ENCODE results near the gene PIGX. TPM values are rescaled to one million over a fixed set of nuclear protein-coding genes. Genes with fewer than 3 reads are reported as not detected.

Gene PIGX
- total and polyA plus RNA-seq, 4 donors = 5.1 to 10.0 (median 6.6) TPM

- H3K27me3 ChIP-seq (ENCODE audit: control insufficient read depth in 4 of 4, insufficient read depth in 4 of 4, low read length in 3 of 4) = no peaks in the 10 kb centered on the region
- WGBS = 37% methylated on average over 24 of the region's 24 CpGs
- no peak overlapping the region for H3K9ac ChIP-seq (ENCODE audit: low read depth in 1 of 2, low read length in 2 of 2)
- H3K36me3 ChIP-seq (ENCODE audit: control insufficient read depth in 4 of 4, insufficient read depth in 3 of 4, low read depth in 1 of 4, low read length in 3 of 4) = no peaks in the 10 kb centered on the region
- no peaks in the 10 kb centered on the region for H3K9me3 ChIP-seq (ENCODE audit: control insufficient read depth in 4 of 4, low read length in 3 of 4)
- peaks cover 0 to 7% (median 1%) of the 10 kb centered on the region in 4 donors for H3K4me1 ChIP-seq (ENCODE audit: control insufficient read depth in 4 of 4, insufficient read depth in 4 of 4, low read length in 3 of 4)
- DNase-seq (ENCODE audit: low spot score) = peak; percentile 71
- no peak overlapping the region for H3K4me3 ChIP-seq (ENCODE audit: low read depth in 1 of 3, low read length in 3 of 3)
- H3K27ac ChIP-seq (ENCODE audit: low read depth in 1 of 2, low read length in 2 of 2) = no peak overlapping the region
- TF ChIP-seq FOXA2 (IDR thresholded peaks at IDR 0.05) (no peak), RAD21 (IDR thresholded peaks at IDR 0.05) (peak; percentile 89 to 92), FOXA1 (IDR thresholded peaks at IDR 0.05) (no peak)
- TF ChIP-seq, protein P1, sequence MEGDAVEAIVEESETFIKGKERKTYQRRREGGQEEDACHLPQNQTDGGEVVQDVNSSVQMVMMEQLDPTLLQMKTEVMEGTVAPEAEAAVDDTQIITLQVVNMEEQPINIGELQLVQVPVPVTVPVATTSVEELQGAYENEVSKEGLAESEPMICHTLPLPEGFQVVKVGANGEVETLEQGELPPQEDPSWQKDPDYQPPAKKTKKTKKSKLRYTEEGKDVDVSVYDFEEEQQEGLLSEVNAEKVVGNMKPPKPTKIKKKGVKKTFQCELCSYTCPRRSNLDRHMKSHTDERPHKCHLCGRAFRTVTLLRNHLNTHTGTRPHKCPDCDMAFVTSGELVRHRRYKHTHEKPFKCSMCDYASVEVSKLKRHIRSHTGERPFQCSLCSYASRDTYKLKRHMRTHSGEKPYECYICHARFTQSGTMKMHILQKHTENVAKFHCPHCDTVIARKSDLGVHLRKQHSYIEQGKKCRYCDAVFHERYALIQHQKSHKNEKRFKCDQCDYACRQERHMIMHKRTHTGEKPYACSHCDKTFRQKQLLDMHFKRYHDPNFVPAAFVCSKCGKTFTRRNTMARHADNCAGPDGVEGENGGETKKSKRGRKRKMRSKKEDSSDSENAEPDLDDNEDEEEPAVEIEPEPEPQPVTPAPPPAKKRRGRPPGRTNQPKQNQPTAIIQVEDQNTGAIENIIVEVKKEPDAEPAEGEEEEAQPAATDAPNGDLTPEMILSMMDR (IDR thresholded peaks at IDR 0.05; ENCODE audit: low read depth, low read length, missing input control) = peak; percentile 94
Measured at GRCh38 chr3:196684548-196685407, 27.4 kb upstream of the PIGX start.

DNA sequence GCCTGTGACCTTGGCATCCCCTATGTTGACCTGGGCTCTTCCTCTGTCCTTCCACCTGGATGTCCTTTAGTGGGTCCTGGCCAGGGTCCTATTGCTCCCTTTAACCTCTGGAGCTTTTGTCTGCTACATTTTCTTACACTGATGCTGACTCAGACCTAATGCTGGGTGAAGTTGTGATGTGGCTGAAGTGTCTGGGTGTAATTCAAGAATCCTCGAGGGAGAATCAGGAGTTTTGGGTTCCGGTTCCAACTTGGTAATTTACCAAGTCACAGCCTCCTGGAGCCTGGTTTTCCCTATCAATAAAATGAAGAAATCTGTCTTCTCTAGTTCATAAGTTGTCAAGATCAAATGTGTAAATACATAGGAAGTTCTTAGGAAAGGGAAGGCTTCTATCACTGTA, 25.7 kb upstream of the PIGX start:
- H3K4me1 ChIP-seq (ENCODE audit: control insufficient read depth in 4 of 4, insufficient read depth in 4 of 4, low read length in 3 of 4) = peaks cover 0 to 7% (median 1%) of the 10 kb centered on the region in 4 donors
- TF ChIP-seq MAX (IDR thresholded peaks at IDR 0.05) = no peak
- TF ChIP-seq ZBTB33 (IDR thresholded peaks at IDR 0.05) = no peak
- no peak for TF ChIP-seq EGR1 (IDR thresholded peaks at IDR 0.05; ENCODE audit: low read depth in 2 of 2)
- no peaks in the 10 kb centered on the region for H3K27me3 ChIP-seq (ENCODE audit: control insufficient read depth in 4 of 4, insufficient read depth in 4 of 4, low read length in 3 of 4)
- H3K9ac ChIP-seq (ENCODE audit: low read depth in 1 of 2, low read length in 2 of 2) = no peak overlapping the region
- no peak overlapping the region for H3K27ac ChIP-seq (ENCODE audit: low read depth in 1 of 2, low read length in 2 of 2)
- H3K4me3 ChIP-seq (ENCODE audit: low read depth in 1 of 3, low read length in 3 of 3) = no peak overlapping the region
- no peaks in the 10 kb centered on the region for H3K36me3 ChIP-seq (ENCODE audit: control insufficient read depth in 4 of 4, insufficient read depth in 3 of 4, low read depth in 1 of 4, low read length in 3 of 4)
- no peaks in the 10 kb centered on the region for H3K9me3 ChIP-seq (ENCODE audit: control insufficient read depth in 4 of 4, low read length in 3 of 4)
- no peak for DNase-seq (ENCODE audit: low spot score)
- WGBS = 83% methylated on average over 2 of the region's 2 CpGs

DNA sequence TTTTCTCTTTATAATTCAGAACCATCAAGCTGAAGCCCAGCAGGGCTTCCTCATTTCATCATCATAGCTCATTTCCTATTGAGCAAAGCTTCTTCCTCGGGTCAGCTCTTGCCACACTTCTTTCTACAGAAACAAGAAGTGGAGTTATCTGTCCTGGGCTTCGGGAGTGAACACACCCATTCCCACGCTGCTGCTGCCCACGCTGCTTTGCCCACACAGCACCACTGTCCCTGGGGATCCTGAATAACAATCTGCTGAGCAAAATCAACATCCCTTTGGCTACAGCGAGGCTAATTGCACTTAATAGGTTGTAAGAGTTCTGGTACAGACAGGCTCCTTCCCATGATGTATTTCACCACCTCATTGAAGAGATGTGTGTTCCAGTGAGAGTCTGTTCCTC, 23.8 kb upstream of the PIGX start:
- peak overlapping the region in 1 of 2 donors; percentile 42 for H3K27ac ChIP-seq (ENCODE audit: low read depth in 1 of 2, low read length in 2 of 2)
- DNase-seq (ENCODE audit: low spot score) = no peak
- no peaks in the 10 kb centered on the region for H3K9me3 ChIP-seq (ENCODE audit: control insufficient read depth in 4 of 4, low read length in 3 of 4)
- H3K4me1 ChIP-seq (ENCODE audit: control insufficient read depth in 4 of 4, insufficient read depth in 4 of 4, low read length in 3 of 4) = peaks cover 0 to 7% (median 1%) of the 10 kb centered on the region in 4 donors
- no peaks in the 10 kb centered on the region for H3K36me3 ChIP-seq (ENCODE audit: control insufficient read depth in 4 of 4, insufficient read depth in 3 of 4, low read depth in 1 of 4, low read length in 3 of 4)
- whole genome bisulfite sequencing = 55% methylated on average over 5 of the region's 5 CpGs
- no peak overlapping the region for H3K9ac ChIP-seq (ENCODE audit: low read depth in 1 of 2, low read length in 2 of 2)
- TF ChIP-seq EGR1 (IDR thresholded peaks at IDR 0.05; ENCODE audit: low read depth in 2 of 2) = no peak
- TF ChIP-seq GABPA (IDR thresholded peaks at IDR 0.05 in 1 of 2, conservative IDR thresholded peaks at IDR 0.05 in 1 of 2) = no peak
- no peak for TF ChIP-seq SP1 (IDR thresholded peaks at IDR 0.05)
- TF ChIP-seq FOXA1 (IDR thresholded peaks at IDR 0.05) = no peak
- TF ChIP-seq TAF1 (conservative IDR thresholded peaks at IDR 0.05) = no peak
- no peak for TF ChIP-seq RXRA (IDR thresholded peaks at IDR 0.05)
- TF ChIP-seq MAX (IDR thresholded peaks at IDR 0.05) = no peak
- no peak for TF ChIP-seq YY1 (IDR thresholded peaks at IDR 0.05)
- TF ChIP-seq FOXA2 (IDR thresholded peaks at IDR 0.05) = no peak
- H3K4me3 ChIP-seq (ENCODE audit: low read depth in 1 of 3, low read length in 3 of 3) = no peak overlapping the region
- no peaks in the 10 kb centered on the region for H3K27me3 ChIP-seq (ENCODE audit: control insufficient read depth in 4 of 4, insufficient read depth in 4 of 4, low read length in 3 of 4)

All from liver (tissue), 9 donors.